ENCODE data around the gene NDUFS4. TPM values are rescaled to one million over a fixed set of nuclear protein-coding genes. Genes with fewer than 3 reads are reported as not detected.

Gene NDUFS4
- total RNA-seq, 1 experiment from 2014 or later = 92.9 TPM

DNA sequence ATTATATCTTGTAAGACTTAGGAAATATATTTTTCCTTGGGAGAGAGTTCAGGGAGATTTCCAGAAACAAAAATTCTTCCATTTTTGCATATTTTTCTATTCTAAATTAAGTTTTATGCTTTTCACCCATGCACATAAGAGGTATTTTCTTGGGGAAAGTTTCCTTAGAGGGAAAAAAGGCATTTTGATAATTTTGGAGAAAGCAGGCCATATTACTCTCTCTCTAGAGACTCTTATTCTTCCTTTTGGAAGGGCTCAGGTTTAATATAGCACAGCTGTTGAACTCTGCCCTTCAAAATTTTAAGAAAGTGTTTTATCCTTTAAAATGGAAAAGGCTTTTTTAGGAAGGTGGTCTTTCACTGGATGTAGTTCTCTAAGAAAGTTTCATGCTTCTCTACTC lies 8.0 kb downstream of the NDUFS4 start:
- Histone ChIP-seq H2BK12ac (ENCODE audit: insufficient read length, low read depth, low read length) (no peak overlapping the region), H2AK5ac (ENCODE audit: insufficient read length, low read length) (no peak overlapping the region), H2BK15ac (ENCODE audit: low read depth, low read length) (no peak overlapping the region), H3K4me1 (ENCODE audit: insufficient read depth, low read length) (no peaks in the 10 kb centered on the region), H3K56ac (ENCODE audit: insufficient read length, low read depth, low read length) (no peak overlapping the region), H2AFZ (ENCODE audit: low read length) (no peak overlapping the region), H3K9me3 (ENCODE audit: control insufficient read depth, low read depth, low read length) (no peaks in the 10 kb centered on the region), H4K91ac (ENCODE audit: insufficient read length, low read depth, low read length) (no peak overlapping the region), H3K23me2 (ENCODE audit: insufficient read length, low read depth, low read length, poor library complexity, severe bottlenecking) (no peaks in the 10 kb centered on the region), H4K5ac (ENCODE audit: insufficient read length, low read depth, low read length) (no peak overlapping the region), H4K8ac (replicated peaks; ENCODE audit: insufficient read length, low read depth, low read length) (no peak overlapping the region), H3K4me2 (ENCODE audit: insufficient read depth, insufficient read length, low read length) (no peak overlapping the region), H3K27me3 (ENCODE audit: insufficient read depth, low read length) (no peaks in the 10 kb centered on the region), H3K79me2 (ENCODE audit: insufficient read depth, low read length) (peaks cover 12% of the 10 kb centered on the region; the same call in 1 of the 2 replicates), H2BK20ac (ENCODE audit: low read depth, low read length, poor library complexity, severe bottlenecking) (no peak overlapping the region), H4K20me1 (ENCODE audit: control insufficient read depth, insufficient read depth, insufficient read length) (no peaks in the 10 kb centered on the region), H3K14ac (ENCODE audit: insufficient read depth, low read length) (no peak overlapping the region), H3K18ac (ENCODE audit: insufficient read length, low read depth, low read length) (no peak overlapping the region), H3K4ac (ENCODE audit: low read depth, low read length) (no peak overlapping the region), H3T11ph (ENCODE audit: low read length) (no peak overlapping the region), H2BK120ac (ENCODE audit: low read depth, low read length, poor library complexity, severe bottlenecking) (no peak overlapping the region), H3K79me1 (ENCODE audit: insufficient read depth, low read depth, low read length, poor library complexity, severe bottlenecking) (peaks cover 5% of the 10 kb centered on the region), H2BK5ac (ENCODE audit: insufficient read length, low read length) (no peak overlapping the region), H3K27ac (ENCODE audit: insufficient read length, low read depth, low read length) (no peak overlapping the region), H3K9ac (ENCODE audit: extremely low read depth, insufficient read length, low read length) (no peak overlapping the region), H3K23ac (ENCODE audit: insufficient read length, low read depth, low read length) (no peak overlapping the region)
- H3K27ac Mint-ChIP-seq = no peak overlapping the region
- no peaks in the 10 kb centered on the region for H3K27me3 Mint-ChIP-seq (ENCODE audit: low read depth)
- H3K4me3 Mint-ChIP-seq = no peak overlapping the region
- H3K36me3 Mint-ChIP-seq (ENCODE audit: insufficient read depth in 1 of 3, low read depth in 3 of 3) = peaks cover 0 to 6% (median 5%) of the 10 kb centered on the region in 3 experiments; a peak in 3 of 7 replicates
- TF ChIP-seq, protein P1, sequence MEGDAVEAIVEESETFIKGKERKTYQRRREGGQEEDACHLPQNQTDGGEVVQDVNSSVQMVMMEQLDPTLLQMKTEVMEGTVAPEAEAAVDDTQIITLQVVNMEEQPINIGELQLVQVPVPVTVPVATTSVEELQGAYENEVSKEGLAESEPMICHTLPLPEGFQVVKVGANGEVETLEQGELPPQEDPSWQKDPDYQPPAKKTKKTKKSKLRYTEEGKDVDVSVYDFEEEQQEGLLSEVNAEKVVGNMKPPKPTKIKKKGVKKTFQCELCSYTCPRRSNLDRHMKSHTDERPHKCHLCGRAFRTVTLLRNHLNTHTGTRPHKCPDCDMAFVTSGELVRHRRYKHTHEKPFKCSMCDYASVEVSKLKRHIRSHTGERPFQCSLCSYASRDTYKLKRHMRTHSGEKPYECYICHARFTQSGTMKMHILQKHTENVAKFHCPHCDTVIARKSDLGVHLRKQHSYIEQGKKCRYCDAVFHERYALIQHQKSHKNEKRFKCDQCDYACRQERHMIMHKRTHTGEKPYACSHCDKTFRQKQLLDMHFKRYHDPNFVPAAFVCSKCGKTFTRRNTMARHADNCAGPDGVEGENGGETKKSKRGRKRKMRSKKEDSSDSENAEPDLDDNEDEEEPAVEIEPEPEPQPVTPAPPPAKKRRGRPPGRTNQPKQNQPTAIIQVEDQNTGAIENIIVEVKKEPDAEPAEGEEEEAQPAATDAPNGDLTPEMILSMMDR (conservative IDR thresholded peaks at IDR 0.05) = no peak
- 0 out of 4 replicates have a peak, but pooled peaks cover 0 to 2% of the 10 kb centered on the region in 2 experiments for H3K4me1 Mint-ChIP-seq
- H3K9me3 Mint-ChIP-seq = no peaks in the 10 kb centered on the region
- DNase-seq = no peak
